Chondrocyte (in vitro differentiated cells): ENCODE data around the gene KCNAB1. TPM values are rescaled to one million over a fixed set of nuclear protein-coding genes. Genes with fewer than 3 reads are reported as not detected.
A peak's percentile ranks its signal among the peaks of the same experiment; 100 is the strongest.
"Not testable (repeated sequence)": the region's sequence is repeated elsewhere in the genome, so short reads cannot be mapped to it uniquely, and the experiment has no call there.

ENCODE experiments used
- DNase-seq: peaks from one replicate; pipeline ENCODE4 v3.0.0; 2021; ENCODE audit warnings: mixed read lengths, low spot score
- H3K27ac Mint-ChIP-seq: one replicate; pipeline ENCODE4 v1.8.0; 2021; ENCODE audit warnings: mild to moderate bottlenecking, moderate library complexity, mixed read lengths; ENCODE audit not compliant: unreplicated experiment
- H3K27me3 Mint-ChIP-seq: 2 replicates; pipeline ENCODE4 v1.8.0; 2021; ENCODE audit warnings: low read depth, mixed read lengths
- H3K36me3 Mint-ChIP-seq: 2 replicates; pipeline ENCODE4 v1.8.0; 2021; ENCODE audit warnings: low read depth, mixed read lengths
- H3K4me1 Mint-ChIP-seq: 2 replicates; pipeline ENCODE4 v1.8.0; 2021; ENCODE audit warnings: low read depth, mild to moderate bottlenecking, mixed read lengths
- H3K4me3 Mint-ChIP-seq: one replicate; pipeline ENCODE4 v1.8.0; 2021; ENCODE audit warnings: mild to moderate bottlenecking, moderate library complexity, mixed read lengths; ENCODE audit not compliant: unreplicated experiment
- H3K9me3 Mint-ChIP-seq: 2 replicates; pipeline ENCODE4 v1.8.0; 2021; ENCODE audit warnings: low read depth, mixed read lengths
- total RNA-seq: library from RNA; stranded (reverse); gene quantifications from 3 replicates; pipeline ENCODE4 v1.2.1, GENCODE V29; 2021
- TF ChIP-seq, protein P1 (sequence below): fragments of 200-600 bp; sonication (generic); IDR thresholded peaks from 2 replicates; pipeline ENCODE4 v1.5.0; 2021; ENCODE audit warnings: antibody characterized with exemption, mild to moderate bottlenecking, moderate library complexity

Gene KCNAB1
- total RNA-seq, 1 donor from 2014 or later = 3.4 TPM

DNA sequence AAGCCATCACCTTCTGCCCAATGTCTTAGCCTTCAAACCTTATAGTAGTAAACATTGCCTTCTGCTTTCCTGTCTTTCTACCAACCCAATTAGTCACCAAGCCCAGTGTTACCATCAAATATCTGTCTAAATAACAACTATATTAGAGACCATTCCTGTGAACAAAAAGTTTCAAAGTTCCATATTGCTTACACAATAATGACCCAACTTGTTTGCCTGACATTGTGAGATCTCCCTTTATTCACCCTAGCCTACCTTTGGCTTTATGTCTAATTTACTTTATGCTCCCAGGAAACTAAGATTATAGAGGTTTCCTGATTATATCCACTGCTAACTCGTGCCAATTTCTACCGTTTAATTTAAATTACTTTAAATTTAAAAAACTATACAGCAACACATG lies 26.0 kb upstream of the KCNAB1 start:
- Mint-ChIP-seq H3K9me3 (no peaks in the 10 kb centered on the region), H3K36me3 (no peaks in the 10 kb centered on the region), H3K4me3 (no peak overlapping the region), H3K27me3 (no peaks in the 10 kb centered on the region), H3K4me1 (peaks cover 21% of the 10 kb centered on the region), H3K27ac (no peak overlapping the region)
- no peak for DNase-seq
- TF ChIP-seq, protein P1, sequence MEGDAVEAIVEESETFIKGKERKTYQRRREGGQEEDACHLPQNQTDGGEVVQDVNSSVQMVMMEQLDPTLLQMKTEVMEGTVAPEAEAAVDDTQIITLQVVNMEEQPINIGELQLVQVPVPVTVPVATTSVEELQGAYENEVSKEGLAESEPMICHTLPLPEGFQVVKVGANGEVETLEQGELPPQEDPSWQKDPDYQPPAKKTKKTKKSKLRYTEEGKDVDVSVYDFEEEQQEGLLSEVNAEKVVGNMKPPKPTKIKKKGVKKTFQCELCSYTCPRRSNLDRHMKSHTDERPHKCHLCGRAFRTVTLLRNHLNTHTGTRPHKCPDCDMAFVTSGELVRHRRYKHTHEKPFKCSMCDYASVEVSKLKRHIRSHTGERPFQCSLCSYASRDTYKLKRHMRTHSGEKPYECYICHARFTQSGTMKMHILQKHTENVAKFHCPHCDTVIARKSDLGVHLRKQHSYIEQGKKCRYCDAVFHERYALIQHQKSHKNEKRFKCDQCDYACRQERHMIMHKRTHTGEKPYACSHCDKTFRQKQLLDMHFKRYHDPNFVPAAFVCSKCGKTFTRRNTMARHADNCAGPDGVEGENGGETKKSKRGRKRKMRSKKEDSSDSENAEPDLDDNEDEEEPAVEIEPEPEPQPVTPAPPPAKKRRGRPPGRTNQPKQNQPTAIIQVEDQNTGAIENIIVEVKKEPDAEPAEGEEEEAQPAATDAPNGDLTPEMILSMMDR = no peak

DNA sequence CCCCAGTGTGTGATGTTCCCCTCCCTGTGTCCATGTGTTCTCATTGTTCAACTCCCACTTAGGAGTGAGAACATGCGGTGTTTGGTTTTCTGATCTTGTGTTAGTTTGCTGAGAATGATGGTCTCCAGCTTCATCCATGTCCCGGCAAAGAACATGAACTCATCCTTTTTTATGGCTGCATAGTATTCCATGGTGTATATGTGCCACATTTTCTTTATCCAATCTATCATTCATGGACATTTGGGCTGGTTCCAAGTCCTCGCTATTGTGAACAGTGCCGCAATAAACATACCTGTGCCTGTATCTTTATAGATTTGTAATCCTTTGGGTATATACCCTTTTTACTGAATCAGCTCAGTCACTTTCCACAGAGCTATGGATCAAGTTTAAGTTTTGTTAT lies 24.7 kb upstream of the KCNAB1 start:
- not testable (repeated sequence) for H3K36me3 Mint-ChIP-seq, H3K9me3 Mint-ChIP-seq, DNase-seq, H3K27ac Mint-ChIP-seq, H3K27me3 Mint-ChIP-seq, H3K4me3 Mint-ChIP-seq
- peaks cover 15% of the 10 kb centered on the region for H3K4me1 Mint-ChIP-seq

DNA sequence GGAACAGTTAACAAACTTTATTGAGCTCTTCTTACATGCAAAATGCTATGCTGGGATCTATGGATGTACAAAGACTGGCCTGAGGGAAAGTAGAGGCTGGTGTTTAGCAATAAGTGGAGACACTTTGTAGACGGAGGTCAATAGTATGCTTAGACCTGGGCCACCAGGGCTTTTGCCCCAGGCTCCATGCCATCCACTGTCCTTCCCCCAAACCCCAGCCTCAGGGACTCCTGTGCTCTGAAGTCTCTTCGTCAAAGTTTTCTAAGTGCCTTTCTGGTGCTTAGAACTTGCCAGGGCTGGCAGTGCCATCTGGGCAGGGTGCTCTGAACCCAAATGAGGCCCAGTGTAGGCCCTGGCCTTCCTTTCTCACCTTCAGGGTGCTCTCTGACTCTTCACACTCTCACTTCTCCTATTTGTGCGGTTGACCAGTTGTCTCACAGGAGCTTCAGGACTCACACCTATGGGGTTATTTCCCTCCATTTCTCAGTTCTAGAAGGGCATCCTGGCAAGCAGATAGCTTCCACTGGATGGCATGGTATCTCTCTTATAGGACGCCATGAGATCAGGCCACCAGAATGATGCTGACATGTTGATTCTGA lies 21.8 kb upstream of the KCNAB1 start:
- no peak for DNase-seq
- H3K27ac Mint-ChIP-seq = no peak overlapping the region
- H3K4me1 Mint-ChIP-seq = peaks cover 34% of the 10 kb centered on the region

DNA sequence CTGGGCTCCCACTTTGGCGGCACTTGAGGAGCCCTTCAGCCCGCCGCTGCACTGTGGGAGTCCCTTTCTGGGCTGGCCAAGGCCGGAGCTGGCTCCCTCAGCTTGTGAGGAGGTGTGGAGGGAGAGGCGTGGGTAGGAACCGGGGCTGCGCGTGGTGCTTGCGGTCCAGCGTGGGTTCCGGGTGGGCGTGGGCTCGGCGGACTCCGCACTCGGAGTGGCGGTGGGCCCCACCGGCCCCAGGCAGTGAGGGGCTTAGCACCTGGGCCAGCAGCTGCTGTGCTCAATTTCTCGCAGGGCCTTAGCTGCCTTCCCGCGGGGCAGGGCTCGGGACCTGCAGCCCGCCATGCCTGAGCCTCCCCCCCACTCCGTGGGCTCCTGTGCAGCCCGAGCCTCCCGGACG lies 21.0 kb upstream of the KCNAB1 start:
- H3K27ac Mint-ChIP-seq, DNase-seq, H3K36me3 Mint-ChIP-seq, H3K4me3 Mint-ChIP-seq, H3K9me3 Mint-ChIP-seq, H3K27me3 Mint-ChIP-seq: not testable (repeated sequence)
- peaks cover 42% of the 10 kb centered on the region for H3K4me1 Mint-ChIP-seq

More for the DNA sequence above, 21.8 kb upstream of the KCNAB1 start:
- TF ChIP-seq, protein P1 = no peak
- Mint-ChIP-seq H3K36me3 (no peaks in the 10 kb centered on the region), H3K4me3 (no peak overlapping the region), H3K27me3 (no peaks in the 10 kb centered on the region), H3K9me3 (no peaks in the 10 kb centered on the region)

DNA sequence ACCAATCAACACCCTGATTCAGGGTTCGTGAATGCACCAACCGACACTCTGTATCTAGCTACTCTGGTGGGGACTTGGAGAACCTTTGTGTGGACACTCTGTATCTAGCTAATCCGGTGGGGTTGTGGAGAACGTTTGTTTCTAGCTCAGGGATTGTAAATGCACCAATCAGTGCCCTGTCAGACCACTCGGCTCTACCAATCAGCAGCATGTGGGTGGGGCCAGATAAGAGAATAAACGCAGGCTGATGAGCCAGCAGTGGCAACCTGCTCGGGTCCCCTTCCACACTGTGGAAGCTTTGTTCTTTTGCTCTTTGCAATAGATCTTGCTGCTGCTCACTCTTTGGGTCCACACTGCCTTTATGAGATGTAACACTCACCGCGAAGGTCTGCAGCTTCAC lies 20.4 kb upstream of the KCNAB1 start:
- H3K4me1 Mint-ChIP-seq = peaks cover 47% of the 10 kb centered on the region
- H3K4me3 Mint-ChIP-seq, H3K27me3 Mint-ChIP-seq, H3K36me3 Mint-ChIP-seq, H3K27ac Mint-ChIP-seq, H3K9me3 Mint-ChIP-seq, DNase-seq: not testable (repeated sequence)

DNA sequence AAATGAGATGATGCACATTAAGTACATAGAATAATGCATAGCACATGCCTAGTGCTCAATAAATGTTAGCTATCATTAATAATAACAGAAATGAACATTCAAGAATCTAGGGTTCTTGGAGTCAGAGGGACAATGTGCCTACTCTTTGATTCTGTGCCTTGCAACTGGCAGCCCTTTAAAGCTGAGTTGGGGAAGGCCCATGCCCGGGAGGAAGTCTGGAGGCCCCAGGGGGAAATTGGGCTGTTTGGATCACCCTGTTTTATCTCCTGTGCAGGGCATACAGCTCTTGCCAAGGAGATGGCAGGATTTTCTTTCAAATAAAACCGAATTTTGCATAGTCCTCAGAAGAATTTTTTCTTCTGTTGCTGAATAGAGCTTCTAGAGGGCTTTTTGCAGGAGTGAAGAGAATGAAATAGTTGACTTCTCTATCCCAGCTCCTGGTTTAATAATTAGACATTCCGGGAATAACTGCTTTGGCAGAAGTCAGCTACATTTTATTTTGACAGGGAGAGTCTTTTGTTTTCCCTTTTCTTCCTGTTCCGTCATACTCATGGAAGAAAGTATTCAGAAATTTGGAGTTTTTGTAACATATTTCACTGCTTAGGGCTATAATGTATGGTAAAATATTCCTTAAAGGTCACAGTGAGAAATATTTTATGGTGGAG lies 18.0 kb upstream of the KCNAB1 start:
- H3K4me3 Mint-ChIP-seq = peak overlapping the region; percentile 15
- no peaks in the 10 kb centered on the region for H3K9me3 Mint-ChIP-seq
- H3K4me1 Mint-ChIP-seq = peaks cover 55% of the 10 kb centered on the region
- DNase-seq = no peak
- no peaks in the 10 kb centered on the region for H3K27me3 Mint-ChIP-seq
- H3K27ac Mint-ChIP-seq = peak overlapping the region; percentile 89
- TF ChIP-seq, protein P1 = no peak
- H3K36me3 Mint-ChIP-seq = no peaks in the 10 kb centered on the region
